Activated CD8-positive, alpha-beta memory T cell treated with anti-CD3 and anti-CD28 coated beads for 24 hours (primary cell): ENCODE data around the gene PTPN2.

Experiments
- DNase-seq: peaks from one replicate; pipeline ENCODE4 v3.0.0-alpha.2; 2020

The PTPN2 gene

DNA sequence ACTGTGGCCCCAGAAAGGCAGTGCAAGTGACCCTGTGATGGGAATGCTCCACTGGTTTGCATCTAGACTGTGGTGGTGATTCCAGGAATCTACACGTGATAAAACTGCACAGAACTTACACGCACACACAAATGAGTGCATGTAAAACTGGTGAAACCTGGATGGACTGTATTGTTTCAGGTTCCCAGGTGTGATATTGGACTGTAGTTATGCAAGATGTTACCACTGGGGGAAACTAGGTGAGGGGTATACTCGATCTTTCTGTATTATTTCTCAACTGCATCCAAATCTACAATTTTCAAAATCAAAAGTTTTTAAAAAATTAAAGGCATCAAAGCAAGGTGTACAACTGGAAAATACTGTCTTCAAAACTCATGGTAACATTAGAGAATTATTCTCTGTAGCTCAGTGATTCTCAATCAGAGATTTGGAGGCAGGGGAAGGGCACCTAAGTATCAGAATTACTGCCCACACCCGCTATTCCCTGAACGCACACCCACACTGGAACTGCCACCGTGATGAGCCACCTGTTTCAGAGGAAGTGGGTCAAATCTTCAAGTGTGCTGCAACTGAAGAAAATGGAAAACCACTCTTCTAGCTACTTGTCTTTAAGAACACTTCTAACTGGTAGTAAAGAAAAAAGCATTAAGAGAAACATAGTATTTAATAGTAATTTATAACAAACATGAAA lies 26.7 kb downstream of the PTPN2 start:
- DNase-seq, result no peak

DNA sequence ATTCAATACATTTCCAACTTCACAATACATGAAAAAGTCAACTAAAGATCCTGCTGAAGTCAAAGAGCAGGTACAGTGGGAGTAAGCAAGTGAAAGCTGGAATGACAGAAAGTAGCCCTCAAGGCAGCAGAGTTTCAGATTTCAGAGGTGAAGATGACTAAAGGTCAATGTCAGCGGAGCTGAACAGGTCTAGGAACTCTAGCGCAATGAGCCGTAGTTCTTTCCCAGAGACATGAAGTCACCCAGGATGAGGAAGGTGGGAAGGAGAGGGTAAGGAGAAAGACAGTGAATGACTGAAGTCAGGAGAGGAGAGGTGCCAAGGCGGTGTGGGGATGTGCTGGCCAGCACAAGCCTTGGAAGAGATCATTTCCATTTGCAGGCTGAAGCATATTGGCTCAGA lies 28.1 kb downstream of the PTPN2 start:
- no peak for DNase-seq

DNA sequence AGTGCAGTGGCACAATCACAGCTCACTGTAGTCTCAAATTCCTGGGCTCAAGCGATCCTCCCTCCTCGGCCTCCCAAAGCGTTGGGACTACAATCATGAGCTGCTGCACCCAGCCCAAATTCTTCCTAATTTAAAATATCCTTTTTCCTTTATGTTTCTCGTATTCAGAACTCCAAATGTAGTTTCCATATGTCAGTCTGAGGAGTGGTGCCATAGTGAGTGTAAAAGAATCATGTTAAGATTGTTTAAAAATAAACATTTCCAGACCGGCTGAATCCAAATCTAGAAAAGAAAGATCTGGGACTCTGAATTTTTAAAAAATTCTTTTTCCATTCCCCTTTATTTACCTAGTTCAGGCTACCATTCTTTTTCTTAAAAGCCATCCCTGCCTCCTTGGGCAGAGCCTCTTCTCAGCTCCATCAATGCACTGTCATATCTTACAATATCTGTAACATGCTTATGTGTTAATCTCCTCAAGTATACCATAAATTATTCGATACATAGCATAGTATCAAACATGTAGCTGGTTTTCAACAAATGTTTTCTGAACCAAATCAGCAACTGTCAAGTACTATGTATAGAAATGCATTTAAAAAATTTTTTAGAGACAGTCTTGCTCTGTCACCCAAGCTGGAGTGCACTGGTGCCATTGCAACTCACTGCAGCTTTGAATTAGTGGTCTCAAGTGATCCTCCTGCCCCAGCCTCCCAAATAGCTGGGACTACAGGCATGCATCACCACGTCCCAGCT lies 31.3 kb downstream of the PTPN2 start:
- no peak for DNase-seq

DNA sequence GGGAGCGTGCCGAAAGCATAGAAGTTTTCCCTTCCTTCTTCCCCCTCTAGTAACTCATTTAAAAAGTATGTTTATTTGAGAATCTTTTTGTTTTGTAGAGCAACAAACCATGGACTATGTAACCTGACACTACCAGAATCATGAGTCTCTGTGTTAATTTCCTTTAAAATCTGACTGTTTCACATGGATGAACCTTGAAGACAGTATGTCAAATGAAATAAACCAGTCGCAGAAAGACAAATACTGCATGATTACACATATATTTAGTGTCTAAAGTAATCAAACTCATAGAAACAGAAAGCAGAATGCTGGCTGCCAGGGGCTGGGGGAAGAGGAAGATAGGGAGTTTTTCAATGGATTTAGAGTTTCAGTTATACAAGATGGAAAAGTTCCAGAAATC lies 32.3 kb downstream of the PTPN2 start:
- no peak for DNase-seq

DNA sequence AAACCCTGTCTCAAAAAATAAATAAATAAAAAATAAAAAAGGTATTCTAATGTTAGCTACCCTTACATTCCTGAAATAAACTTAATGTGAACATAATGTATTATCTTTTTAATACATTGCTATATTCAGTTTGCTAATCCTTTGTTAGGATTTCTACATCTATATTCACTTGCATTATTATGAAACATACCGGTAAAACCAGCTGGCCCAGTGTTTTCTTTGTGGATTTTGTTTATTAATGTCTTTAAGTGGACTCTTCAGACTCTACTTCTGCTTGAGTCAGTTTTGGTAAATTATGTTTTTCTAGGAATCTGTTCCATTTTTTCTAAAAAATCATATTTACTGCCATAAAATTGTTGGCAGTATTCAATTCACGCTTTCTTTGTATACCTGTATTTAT lies 34.5 kb downstream of the PTPN2 start:
- DNase-seq, result no peak

DNA sequence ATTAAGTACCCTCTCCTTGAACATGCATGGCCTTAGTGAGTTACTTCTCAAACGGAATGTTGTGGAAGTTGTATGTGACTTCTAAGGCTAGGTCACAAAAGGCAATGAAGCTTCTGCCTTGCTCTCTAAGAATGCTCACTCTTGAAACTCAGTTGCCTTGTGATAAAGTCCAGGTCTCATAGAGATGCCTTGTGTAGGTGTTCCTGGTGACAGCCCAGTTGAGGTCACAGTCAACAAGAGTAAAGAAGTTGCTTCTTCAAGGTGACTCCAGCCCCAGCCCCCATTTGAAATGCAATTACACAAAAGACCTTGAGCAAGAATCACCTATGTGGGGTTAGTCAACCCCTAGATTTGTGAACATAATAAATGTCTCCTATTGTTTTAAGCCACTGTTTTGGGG lies 35.6 kb downstream of the PTPN2 start:
- no peak for DNase-seq

DNA sequence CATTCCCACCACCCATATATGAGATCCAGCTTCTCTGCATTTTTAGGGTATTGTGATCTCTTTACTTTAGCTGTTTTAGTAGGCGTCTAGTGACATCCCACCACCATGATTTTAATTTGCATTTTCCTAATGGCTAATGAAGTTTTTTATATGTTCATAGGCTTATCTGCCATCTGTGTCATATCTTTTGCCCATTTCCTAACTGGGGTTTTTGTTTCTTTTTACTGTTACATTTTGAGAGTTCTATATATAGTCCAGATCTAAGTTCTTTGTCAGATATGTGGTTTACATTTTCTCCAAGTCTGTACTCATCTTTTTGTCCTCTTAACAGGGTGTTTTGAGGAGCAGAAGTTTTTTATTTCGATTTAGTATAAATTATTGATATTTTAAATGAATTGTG lies 39.6 kb downstream of the PTPN2 start:
- DNase-seq, result no peak

DNA sequence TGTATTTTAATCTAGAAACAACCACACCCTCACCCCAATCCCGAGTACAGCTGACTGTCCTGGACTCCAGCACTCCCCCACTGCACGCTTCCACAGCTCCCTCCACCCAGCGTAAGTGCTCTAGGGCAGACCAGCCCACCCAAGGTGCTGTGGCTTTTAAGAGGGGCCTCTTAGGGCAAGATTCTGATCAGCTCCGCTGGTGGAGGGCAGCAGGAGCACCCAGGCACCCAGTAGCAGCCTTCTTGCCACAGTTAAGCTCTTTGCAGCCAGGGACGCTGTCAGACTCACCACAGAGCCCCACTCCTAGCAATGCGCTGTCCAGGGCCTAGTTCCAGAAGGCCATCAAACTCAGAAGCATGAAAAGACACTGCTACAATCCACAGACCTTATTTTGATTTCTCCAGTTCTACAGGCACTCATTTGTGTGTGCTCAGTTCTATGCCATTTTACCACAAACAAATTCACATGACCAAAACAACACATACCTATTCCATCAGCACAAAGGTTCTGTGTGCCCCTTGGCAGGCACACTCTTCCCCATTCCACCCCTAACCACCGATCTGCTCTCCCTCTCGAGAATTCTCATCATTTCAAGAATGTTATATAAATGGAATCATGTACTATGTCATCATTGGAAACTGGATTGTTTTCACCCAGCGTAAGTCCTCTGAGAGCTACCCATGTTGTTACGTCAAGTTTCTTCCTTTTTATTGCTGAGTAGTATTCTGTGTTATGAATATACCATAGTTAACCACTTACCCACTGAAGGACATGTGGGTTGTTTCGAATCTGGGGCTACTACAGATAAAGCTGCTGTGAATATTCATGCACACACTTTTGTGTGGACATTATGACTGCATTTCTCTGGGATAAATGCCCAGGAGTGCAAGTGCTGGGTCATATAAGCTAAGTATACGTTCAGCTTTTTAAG lies 40.4 kb downstream of the PTPN2 start:
- no peak for DNase-seq

DNA sequence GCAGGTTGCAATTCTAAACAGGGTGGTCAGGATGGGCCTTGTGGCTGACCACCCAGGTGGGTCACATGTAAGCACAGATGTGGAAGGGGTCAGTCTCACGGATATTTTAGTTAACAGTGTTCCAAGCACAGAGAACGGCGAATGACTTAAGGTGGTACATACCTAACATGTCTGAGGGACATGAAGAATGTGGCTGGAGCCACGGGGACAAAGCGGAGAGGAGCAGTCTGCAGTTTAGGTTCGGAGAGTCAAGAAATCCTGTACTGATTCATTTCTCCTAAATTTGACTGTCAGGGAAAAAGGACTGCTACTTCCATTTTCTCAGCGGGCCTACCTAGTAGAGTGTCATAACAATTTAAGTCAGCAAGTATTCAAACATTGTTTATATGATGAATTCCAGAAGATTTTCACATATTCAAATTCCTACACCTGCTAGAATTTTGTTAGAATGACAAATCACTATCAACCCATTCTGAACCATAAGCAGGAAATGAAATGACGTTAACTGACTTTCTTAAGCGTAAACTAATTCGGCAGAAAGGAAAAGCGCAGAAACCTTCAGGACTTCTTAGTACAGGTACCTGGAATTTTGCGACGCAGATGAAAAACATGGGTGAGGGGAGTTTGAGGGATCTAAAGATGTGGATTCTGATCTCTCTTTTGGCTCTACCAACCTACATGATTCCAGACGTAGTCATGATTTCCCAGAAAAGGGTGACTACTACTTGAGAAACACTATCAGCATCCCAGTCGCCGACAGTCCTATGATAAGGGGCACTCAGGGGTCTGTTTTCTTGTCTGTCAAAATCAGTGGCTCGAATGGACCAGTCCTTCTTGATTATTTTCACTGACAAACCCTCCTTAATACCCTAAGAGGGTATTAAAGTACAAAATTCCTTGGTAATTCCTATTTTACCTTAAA lies 41.3 kb downstream of the PTPN2 start:
- DNase-seq, result no peak

DNA sequence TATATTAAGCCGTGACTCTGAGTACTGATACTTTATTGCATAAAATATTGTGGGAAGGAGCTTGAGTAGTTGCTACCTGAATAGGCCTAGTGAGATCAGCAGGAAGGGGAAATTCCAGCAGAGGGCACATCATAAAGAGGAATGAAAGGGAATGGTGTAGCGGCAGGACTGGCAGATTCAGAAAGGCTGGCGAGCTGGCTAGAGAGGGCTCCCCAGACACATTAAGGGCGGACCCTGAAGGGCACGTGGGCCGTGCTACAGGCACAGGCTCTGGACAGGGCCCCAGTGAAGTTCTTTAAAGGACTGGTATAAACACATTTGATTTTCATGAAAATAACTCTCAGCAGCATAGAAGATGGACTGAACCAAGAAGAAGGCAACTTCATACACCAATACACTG lies 43.0 kb downstream of the PTPN2 start:
- DNase-seq, result no peak

DNA sequence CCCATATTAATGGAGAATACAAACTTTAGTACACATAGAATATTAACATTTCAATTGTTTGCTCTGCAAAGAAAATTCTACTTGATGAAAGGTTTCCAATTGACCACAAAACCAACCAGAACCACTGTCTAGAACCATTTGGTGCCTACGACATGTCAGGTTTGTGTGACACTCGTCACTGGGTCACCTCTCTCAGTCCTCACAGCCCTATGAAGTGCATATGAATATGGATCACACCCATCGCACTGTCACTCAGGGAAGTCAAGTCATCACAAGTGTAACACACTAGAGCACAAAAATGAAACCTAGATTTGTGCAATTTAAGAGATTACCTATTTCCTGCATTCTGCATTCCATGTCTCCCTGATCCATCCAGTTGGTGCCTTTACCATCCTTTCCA lies 43.7 kb downstream of the PTPN2 start:
- no peak for DNase-seq

DNA sequence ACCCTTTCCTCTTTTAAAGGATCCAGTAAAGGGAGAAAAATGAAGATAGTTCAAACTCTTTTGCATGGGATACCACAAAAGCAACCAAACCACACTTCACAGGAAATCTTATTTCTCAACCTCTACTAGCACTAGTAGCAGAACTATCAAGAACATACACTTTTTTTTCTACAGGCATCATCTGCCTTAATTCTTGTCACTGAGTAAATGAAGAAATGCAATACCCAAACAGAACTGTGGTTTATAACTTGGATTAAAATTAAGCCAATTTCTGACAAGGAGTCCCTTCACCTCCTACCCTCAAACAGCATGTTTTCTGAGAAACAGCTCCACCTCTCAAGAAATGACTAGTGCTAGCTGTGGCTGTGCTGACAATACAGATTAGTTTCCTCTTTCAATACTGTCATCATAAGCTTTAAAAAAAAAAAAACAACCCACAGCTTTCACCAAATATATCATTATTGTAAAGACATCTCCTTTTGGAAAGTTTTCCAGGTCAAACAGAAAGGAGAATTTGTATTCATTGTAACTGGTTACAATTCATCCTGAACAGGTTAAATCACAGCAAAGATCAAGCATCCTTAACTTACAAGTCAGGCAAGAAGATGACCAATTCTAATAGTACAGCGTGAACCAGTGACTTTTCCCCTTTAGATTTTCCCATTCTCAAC lies 44.4 kb downstream of the PTPN2 start:
- no peak for DNase-seq

DNA sequence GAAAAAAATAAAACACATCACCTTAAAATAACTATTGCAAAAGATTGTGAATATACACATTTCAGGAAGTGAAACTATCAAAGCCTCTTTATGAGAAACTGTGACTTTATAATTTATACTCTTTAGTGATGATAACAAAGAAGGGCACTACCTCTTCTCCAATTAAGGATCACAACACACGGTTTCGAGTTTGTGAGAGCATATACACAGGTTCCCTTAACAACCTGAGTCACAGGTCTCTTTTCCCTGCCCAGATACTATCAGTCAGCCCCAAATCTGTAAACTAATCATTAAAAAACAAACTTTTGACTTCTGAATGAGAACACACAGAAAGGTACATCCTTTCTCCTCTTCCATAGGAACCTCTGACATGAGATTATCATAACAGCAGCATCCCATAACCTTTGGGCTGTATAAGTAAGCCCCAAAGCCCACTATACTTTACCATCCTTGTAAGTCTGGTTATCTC lies 44.9 kb downstream of the PTPN2 start:
- DNase-seq, result no peak

DNA sequence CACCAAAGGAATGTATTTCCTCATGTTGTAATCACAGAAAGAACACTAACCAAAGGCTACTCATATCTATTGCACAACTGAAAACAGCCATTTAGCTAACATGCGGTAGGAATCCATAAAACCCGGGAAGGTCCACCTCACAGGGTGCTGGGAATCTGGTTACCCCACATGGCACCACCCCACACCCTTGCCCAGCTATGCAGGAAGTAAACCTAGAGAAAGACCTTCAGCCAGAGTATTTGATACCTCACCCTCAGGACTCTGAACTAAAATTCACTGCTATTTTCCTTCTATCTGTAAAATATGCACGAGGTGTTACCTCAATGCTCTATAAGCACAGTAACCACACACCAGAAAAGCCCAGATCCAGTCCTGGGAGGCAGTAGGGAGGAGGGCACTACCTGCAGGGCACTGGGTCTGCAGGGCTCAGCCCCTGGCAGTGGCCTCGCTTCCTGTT lies 45.8 kb downstream of the PTPN2 start:
- DNase-seq, result no peak

DNA sequence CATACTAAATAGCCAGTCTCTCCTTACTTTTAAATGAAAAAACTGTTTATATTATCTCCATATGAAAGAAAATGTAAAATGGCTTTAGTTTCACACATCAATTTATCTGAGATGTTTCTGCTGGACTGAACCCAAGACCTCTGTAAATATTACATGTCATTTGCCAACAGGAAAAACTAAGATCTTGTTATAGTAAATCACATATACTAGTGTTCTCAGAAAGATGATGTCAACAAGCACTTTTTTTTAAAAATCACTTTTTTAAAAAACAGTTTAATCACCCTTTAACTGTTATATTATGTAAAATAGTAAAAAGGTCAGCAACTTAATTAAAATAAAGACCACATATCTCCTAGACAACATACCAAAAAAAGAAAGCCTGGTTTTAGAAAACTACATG lies 46.3 kb downstream of the PTPN2 start:
- DNase-seq, result no peak

DNA sequence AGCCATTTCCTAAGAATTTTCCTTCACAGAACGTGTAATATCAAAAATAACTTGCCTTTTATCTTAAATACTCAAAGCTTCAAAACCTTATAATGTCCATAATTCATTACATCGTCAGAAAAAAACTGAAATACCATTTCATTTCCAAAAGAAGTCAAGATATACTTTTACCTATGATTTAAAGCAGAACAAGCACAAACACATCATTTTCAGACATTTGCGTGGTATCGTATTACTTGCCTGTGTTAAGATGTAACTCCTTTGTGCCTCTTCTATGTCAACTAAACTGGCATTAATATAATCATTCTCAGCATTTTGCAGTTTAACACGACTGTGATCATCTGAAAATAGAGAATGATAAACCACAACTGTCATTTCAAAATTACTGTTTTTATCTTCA lies 47.5 kb downstream of the PTPN2 start:
- DNase-seq, result no peak

DNA sequence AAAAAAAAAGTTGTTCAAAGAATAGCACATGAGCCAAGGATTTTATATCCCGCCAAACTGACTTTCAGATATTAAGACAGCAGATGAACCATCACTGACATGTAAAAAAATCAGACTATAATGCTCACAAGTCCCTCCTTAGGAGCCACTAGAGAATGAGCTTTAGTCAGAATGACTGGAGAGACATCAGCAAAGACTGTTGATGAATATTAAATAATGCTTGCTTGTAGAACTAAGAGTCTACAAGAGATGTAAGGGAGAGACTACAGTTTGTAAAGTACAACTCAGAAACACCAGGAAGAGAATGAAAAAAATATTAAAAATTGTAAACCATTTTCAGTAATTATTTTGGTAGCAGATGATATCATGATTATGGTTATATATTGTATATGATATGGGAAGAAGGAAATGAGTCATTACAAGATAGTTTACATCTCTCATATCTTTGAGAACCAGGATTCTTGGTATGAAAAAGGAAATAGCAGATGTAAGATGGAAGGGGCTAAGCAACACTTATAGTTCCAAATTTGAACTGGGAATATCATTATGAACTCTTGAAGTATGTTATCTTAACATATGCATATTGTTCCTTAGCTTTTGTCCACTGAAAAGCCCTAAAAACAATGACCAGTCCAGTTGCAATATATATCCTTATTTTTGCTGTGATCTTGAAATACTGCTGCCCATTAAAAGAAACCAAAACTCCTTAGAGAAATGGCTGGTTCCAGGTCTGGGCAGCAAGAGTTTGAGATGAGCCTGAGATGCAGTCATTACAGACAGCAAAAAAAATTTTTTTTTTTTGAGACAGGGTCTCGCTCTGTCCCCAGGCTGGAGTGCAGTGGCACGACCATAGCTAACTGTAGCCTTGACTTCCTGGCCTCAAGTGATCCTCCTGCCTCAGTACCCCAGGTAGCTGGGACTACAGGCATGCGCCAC lies 55.7 kb downstream of the PTPN2 start:
- no peak for DNase-seq

DNA sequence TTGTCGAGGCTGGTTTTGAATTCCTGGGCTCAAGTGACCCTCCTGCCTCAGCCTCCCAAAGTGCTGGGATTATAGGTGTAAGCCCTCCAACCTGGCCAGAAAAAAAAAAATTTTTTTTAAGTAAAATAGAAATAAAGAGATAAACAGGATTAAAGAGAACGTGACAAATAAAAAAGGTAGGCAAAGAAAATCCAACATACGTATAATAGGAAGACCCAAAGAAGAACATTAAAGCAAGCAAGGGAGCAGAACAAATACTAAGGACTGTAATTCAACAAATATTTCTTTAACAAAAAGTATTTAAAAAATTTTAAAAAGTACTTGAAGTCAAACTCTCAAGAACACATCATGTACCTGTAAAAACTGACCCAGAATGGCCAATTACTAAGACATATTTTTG lies 56.4 kb downstream of the PTPN2 start:
- DNase-seq, result no peak

DNA sequence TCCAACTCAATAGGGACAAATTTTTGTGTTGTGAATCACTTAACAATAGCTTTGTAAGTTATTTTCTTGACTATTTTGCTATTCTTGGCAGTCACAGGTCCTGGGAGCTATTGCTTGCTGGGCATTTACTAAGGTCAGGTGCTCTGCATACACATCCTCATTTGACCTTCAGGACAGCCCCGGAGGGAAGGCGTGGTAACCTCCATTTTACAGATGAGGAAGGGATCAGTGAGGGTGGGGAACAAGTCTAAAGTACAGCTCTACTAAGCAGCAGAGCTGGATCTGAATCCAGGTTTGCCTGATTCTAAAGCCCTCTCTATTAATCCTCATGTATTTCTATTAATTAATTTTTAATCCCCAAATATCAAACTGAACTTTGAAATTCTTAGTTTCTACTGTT lies 58.8 kb downstream of the PTPN2 start:
- no peak for DNase-seq

DNA sequence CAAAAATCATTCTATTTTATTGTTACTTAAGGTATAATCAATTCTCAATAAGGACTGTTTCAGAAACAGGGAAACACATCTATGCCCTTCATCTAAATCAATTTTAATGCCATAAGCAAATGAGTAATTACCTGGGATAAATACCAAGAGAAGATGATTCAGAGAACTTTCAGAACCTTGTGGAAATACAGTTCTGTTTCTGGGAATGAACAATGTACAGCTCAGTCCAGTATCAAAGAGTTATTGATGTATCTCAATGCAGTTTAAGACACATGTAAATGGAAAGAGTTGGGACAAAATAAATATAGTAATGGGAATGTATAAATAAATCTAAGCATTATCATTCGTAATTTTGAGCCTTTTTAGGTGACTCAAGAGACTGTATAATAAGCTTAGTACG lies 60.1 kb downstream of the PTPN2 start:
- DNase-seq, result no peak

DNA sequence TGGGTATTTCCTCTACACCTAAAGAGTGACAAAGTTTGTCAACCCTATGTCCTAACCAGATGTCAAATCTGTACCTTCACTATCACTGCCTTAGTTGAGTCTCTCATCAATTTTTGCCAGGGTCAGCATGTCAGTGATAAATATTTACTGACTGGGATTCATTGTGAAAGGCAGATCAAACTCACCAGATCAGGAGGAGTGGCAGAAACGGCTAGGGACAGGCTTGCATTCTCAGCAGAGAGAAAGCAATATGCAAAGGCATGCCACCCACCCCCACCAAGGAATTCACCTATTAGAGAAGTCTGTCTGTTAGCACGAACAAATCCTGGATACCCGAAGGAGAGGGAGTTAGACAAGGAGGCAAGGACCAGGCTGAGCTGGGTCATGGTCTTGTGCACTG lies 62.6 kb downstream of the PTPN2 start:
- DNase-seq, result no peak
